CD4-positive, alpha-beta T cell (primary cell): Measurements from ENCODE around the gene FYN. TPM values are rescaled to one million over a fixed set of nuclear protein-coding genes. Genes with fewer than 3 reads are reported as not detected.

Source experiments
- ATAC-seq: fragments of 200-7000 bp; cut with Tn5 transposase; one replicate; pipeline ENCODE4 v1.10.0; 2022; ENCODE audit warnings: mild to moderate bottlenecking; ENCODE audit not compliant: poor library complexity
- CTCF ChIA-PET: fragments of 350-600 bp; sonication (Branson Sonifier 250); formaldehyde crosslinking; loops from one replicate; lab custom pipeline; 2021; ENCODE audit warnings: antibody characterized with exemption, inconsistent platforms; lab: Charles Lee
- POLR2A ChIA-PET: fragments of 350-600 bp; sonication (Branson Sonifier 250); formaldehyde crosslinking; loops from one replicate; lab custom pipeline; 2021; ENCODE audit warnings: antibody characterized with exemption, inconsistent platforms; lab: Charles Lee
- DNase-seq, 14 experiments: peaks; one replicate each; pipeline ENCODE4 v3.0.0-alpha.2; 2013 to 2020; ENCODE audit warnings: mixed read lengths in 2 of 14
- H3K27ac ChIP-seq, 2 donors: one replicate each; pipeline versions ENCODE4 v1.5.1 to v1.7.0; 2013; ENCODE audit warnings: low read length in 2 of 2, low read depth in 1 of 2, mild to moderate bottlenecking in 1 of 2
- H3K27me3 ChIP-seq, 2 experiments: 1 replicate in 1 of 2; 2 replicates in 1 of 2; pipeline versions ENCODE4 v1.6.1 to v1.7.0; 2013; ENCODE audit warnings: low read length in 2 of 2, control low read depth in 1 of 2, mild to moderate bottlenecking in 1 of 2, moderate library complexity in 1 of 2; ENCODE audit not compliant: insufficient read depth in 2 of 2, control insufficient read depth in 1 of 2
- H3K36me3 ChIP-seq: one replicate; pipeline ENCODE4 v1.6.1; 2013; ENCODE audit warnings: low read length, control low read depth; ENCODE audit not compliant: insufficient read depth
- H3K4me1 ChIP-seq: one replicate; pipeline ENCODE4 v1.6.1; 2013; ENCODE audit warnings: low read length, control low read depth; ENCODE audit not compliant: insufficient read depth
- H3K4me3 ChIP-seq: one replicate; pipeline ENCODE4 v1.5.1; 2013; ENCODE audit warnings: mild to moderate bottlenecking, low read length, moderate library complexity
- H3K9me3 ChIP-seq, 2 experiments: 1 replicate in 1 of 2; 2 replicates in 1 of 2; pipeline versions ENCODE4 v1.6.1 to v1.7.0; 2013; ENCODE audit warnings: low read length in 2 of 2, mild to moderate bottlenecking in 2 of 2, control low read depth in 1 of 2, moderate library complexity in 1 of 2; ENCODE audit not compliant: control insufficient read depth in 1 of 2, insufficient read depth in 1 of 2
- H3K27ac Mint-ChIP-seq: one replicate; pipeline ENCODE4 v1.8.0; 2020; ENCODE audit warnings: mixed read lengths
- H3K27me3 Mint-ChIP-seq: one replicate; pipeline ENCODE4 v1.8.0; 2021; ENCODE audit warnings: mixed read lengths
- H3K36me3 Mint-ChIP-seq: one replicate; pipeline ENCODE4 v1.8.0; 2021; ENCODE audit warnings: low read depth, mixed read lengths
- H3K4me1 Mint-ChIP-seq: one replicate; pipeline ENCODE4 v1.8.0; 2021; ENCODE audit warnings: low read depth, mixed read lengths
- H3K4me3 Mint-ChIP-seq: one replicate; pipeline ENCODE4 v1.8.0; 2020; ENCODE audit warnings: mild to moderate bottlenecking, mixed read lengths
- H3K9me3 Mint-ChIP-seq: one replicate; pipeline ENCODE4 v1.8.0; 2020; ENCODE audit warnings: mixed read lengths
- CTCF ChIP-seq: fragments of 200-600 bp; IDR thresholded peaks from one replicate; pipeline ENCODE4 v1.8.0; 2022; ENCODE audit warnings: antibody characterized with exemption, mild to moderate bottlenecking
- intact Hi-C, 2 experiments: fragments of 100-400 bp; cut with DNase I in 1 of 2; cut with micrococcal nuclease in 1 of 2; formaldehyde crosslinking; loops; one replicate each; pipeline versions ENCODE4 v1.15.1 to v1.9.0; 2023 to 2025; cut with DNase I, micrococcal nuclease
- total RNA-seq, 174 experiments: library from RNA in 2 of 174; stranded (reverse) in 2 of 174; gene quantifications; one replicate each; pipeline ENCODE4 v1.2.3 and lab custom pipeline; 2021 to 2026

The FYN gene
- total RNA-seq, 2 experiments from 2014 or later, result 419 TPM

- Histone ChIP-seq H3K36me3 (peaks cover 3% of the 10 kb centered on the region), H3K4me1 (peaks cover 34% of the 10 kb centered on the region), H3K9me3 (no peaks in the 10 kb centered on the region), H3K27ac (peak overlapping the region; percentile 87 to 94), H3K4me3 (peak overlapping the region; percentile 86), H3K27me3 (no peaks in the 10 kb centered on the region)
- Mint-ChIP-seq H3K4me1 (peaks cover 69% of the 10 kb centered on the region), H3K36me3 (peaks cover 40% of the 10 kb centered on the region), H3K9me3 (no peaks in the 10 kb centered on the region), H3K27me3 (no peaks in the 10 kb centered on the region), H3K27ac (peak overlapping the region; percentile 93), H3K4me3 (peak overlapping the region; percentile 97)
- ChIA-PET CTCF (interaction anchor here (0.7 to 1.1 kb wide), 3 partner anchors 21 to 162 kb away, joined by 3 read pairs; no protein-coding TSS in a partner anchor), POLR2A (interaction anchor here (0.8 to 1.7 kb wide), 8 partner anchors 18 to 171 kb away, joined by 3 to 9 read pairs (median 6); no protein-coding TSS in a partner anchor)
- no peak for TF ChIP-seq CTCF
- ATAC-seq (no peak), DNase-seq (peak in 6 of 14 experiments; percentile 22 to 65 (median 45))
- intact Hi-C loops, result loop anchor here (1.0 to 5.0 kb wide), 7 partner anchors 21 to 170 kb away; no protein-coding TSS in a partner anchor
Observed at GRCh38 chr6:111871725-111872400, 1.4 kb downstream of the FYN start.

- Mint-ChIP-seq H3K27me3 (no peaks in the 10 kb centered on the region), H3K4me1 (peaks cover 76% of the 10 kb centered on the region), H3K36me3 (peaks cover 44% of the 10 kb centered on the region), H3K27ac (peak overlapping the region; percentile 93), H3K4me3 (peak overlapping the region; percentile 97), H3K9me3 (no peaks in the 10 kb centered on the region)
- no peak for TF ChIP-seq CTCF
- peak; percentile 10 for ATAC-seq
- peaks cover 3% of the 10 kb centered on the region for H3K36me3 ChIP-seq
- H3K4me1 ChIP-seq, result peaks cover 41% of the 10 kb centered on the region
- no peaks in the 10 kb centered on the region for H3K27me3 ChIP-seq
- H3K4me3 ChIP-seq, result peak overlapping the region; percentile 86
- no peaks in the 10 kb centered on the region for H3K9me3 ChIP-seq
- CTCF ChIA-PET, result interaction anchor here (0.8 to 2.0 kb wide), 4 partner anchors 10 to 161 kb away, joined by 3 to 5 read pairs (median 3); no protein-coding TSS in a partner anchor
- intact Hi-C loops, result loop anchor here (1.0 to 5.0 kb wide), 6 partner anchors 20 to 171 kb away; no protein-coding TSS in a partner anchor
- POLR2A ChIA-PET, result interaction anchor here (0.8 to 2.3 kb wide), 7 partner anchors 11 to 172 kb away, joined by 3 to 9 read pairs (median 5); no protein-coding TSS in a partner anchor
- peak in 5 of 14 experiments; percentile 26 to 78 (median 66) for DNase-seq
- peak overlapping the region; percentile 87 to 94 for H3K27ac ChIP-seq
Observed at GRCh38 chr6:111871207-111871606, 2.0 kb downstream of the FYN start.

- Mint-ChIP-seq H3K9me3 (no peaks in the 10 kb centered on the region), H3K27me3 (no peaks in the 10 kb centered on the region), H3K27ac (peak overlapping the region; percentile 93), H3K36me3 (peaks cover 49% of the 10 kb centered on the region), H3K4me1 (peaks cover 77% of the 10 kb centered on the region), H3K4me3 (peak overlapping the region; percentile 97)
- no peaks in the 10 kb centered on the region for H3K27me3 ChIP-seq
- H3K9me3 ChIP-seq, result no peaks in the 10 kb centered on the region
- no peak for TF ChIP-seq CTCF
- peaks cover 3% of the 10 kb centered on the region for H3K36me3 ChIP-seq
- H3K4me1 ChIP-seq, result peaks cover 43% of the 10 kb centered on the region
- peak overlapping the region; percentile 86 for H3K4me3 ChIP-seq
- ChIA-PET POLR2A (interaction anchor here (1.0 to 4.5 kb wide), 3 partner anchors 10 to 108 kb away, joined by 4 to 11 read pairs (median 5); no protein-coding TSS in a partner anchor), CTCF (interaction anchor here (0.8 to 2.0 kb wide), 6 partner anchors 9 to 172 kb away, joined by 3 to 5 read pairs (median 4); no protein-coding TSS in a partner anchor)
- intact Hi-C loops, result loop anchor here (1.0 to 5.0 kb wide), 6 partner anchors 20 to 172 kb away; no protein-coding TSS in a partner anchor
- DNase-seq, result no peak
- ATAC-seq, result no peak
- peak overlapping the region; percentile 87 to 94 for H3K27ac ChIP-seq
Observed at GRCh38 chr6:111870742-111871064, 2.5 kb downstream of the FYN start.
